Astrocyte of the cerebellum (primary cell): Measurements from ENCODE around the gene RHOT2.

Experiments
- DNase-seq: peaks from one replicate; pipeline ENCODE4 v3.0.0-alpha.2; 2011; ENCODE audit warnings: low read depth
- H3K4me3 ChIP-seq: 2 replicates; pipeline ENCODE4 v1.5.1; 2011; ENCODE audit warnings: mild to moderate bottlenecking, low read depth, low read length, moderate library complexity
- in situ Hi-C: cut with HindIII; loops from 2 replicates; pipeline ENCODE4 v1.10.0; 2017; ENCODE audit warnings: low sequenced_read_pairs
- TF ChIP-seq, protein P1 (sequence below): IDR thresholded peaks from 2 replicates; pipeline ENCODE4 v1.5.1; 2012; ENCODE audit warnings: low read length, low read depth, moderate library complexity, mild to moderate bottlenecking; ENCODE audit errors: missing control alignments

RHOT2 gene

DNA sequence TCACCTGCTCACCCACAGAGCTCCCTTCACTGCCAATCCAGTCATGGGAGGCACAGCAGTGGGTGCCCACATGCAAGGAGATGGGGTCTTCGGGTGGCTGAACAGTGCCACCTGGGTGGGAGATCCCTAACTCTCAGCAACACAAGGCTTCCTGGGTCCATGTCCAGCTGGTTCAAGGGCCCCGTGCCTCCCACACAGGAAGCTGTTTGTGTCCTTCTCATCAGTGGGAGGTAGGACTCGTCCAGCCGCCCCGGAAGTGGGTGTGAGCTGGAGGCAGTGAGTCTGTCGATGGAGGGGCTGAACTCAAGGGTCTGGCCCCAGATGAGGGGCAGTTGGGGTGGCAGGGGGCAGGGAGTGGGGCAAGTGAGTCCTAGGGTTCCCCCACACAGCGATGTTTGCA lies 36.1 kb downstream of the RHOT2 start:
- H3K4me3 ChIP-seq = no peak overlapping the region
- DNase-seq = no peak
- in situ Hi-C loops = no loop called here
- TF ChIP-seq, protein P1, sequence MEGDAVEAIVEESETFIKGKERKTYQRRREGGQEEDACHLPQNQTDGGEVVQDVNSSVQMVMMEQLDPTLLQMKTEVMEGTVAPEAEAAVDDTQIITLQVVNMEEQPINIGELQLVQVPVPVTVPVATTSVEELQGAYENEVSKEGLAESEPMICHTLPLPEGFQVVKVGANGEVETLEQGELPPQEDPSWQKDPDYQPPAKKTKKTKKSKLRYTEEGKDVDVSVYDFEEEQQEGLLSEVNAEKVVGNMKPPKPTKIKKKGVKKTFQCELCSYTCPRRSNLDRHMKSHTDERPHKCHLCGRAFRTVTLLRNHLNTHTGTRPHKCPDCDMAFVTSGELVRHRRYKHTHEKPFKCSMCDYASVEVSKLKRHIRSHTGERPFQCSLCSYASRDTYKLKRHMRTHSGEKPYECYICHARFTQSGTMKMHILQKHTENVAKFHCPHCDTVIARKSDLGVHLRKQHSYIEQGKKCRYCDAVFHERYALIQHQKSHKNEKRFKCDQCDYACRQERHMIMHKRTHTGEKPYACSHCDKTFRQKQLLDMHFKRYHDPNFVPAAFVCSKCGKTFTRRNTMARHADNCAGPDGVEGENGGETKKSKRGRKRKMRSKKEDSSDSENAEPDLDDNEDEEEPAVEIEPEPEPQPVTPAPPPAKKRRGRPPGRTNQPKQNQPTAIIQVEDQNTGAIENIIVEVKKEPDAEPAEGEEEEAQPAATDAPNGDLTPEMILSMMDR = no peak

DNA sequence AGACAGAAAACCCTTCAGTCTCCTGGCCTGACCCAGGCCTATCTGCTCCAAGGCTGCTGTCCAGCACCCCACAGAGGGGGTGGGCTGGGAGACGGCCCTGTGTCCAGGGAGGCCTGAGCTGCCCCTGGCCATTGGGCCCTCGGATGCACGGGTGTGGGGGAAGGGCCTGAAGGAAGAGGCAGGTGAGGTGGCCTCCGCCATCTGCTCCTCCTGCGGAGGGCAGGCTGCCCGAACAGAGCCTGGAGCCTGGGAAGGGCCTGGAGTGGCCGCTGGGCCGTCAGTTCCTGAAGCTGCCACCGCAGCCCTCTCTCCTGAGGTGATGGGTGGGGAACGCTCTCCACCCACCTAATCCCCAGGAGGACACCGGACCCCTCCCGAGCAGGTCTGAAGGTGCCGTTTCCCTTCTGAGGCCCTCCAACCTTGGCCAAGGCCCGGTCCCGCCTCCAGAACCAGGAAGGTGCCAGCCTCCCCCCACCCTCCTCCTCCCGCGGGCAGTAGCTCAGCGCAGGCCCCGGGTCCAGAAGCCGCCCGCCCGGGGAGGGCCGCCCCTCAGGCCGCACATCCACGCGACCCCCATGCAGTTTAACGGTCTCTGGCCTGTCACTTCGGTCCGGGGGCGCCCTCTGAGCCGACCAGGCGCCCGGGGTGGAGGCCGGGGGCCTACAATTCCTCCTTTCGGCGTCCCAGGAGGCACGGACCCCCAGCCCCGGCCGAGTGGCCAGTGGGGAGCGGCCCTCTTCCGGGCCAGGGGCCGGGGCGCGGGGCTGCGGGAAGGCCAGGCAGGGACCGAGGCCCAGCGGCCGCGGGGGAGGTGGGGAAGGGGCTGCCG lies 36.8 kb downstream of the RHOT2 start:
- in situ Hi-C loops = no loop called here
- no peak for DNase-seq
- TF ChIP-seq, protein P1 = no peak
- no peak overlapping the region for H3K4me3 ChIP-seq

GRCh38 chr16:705431-706188 lies 37.7 kb downstream of the RHOT2 start, which contains the start of gene FBXL16:
FBXL16 (minus strand) TSS chr16:705801; CDS start chr16:697405, 8,396 bp downstream.
- H3K4me3 ChIP-seq = no peak within 1 kb of the TSS
- no peak for DNase-seq
- TF ChIP-seq, protein P1 = no peak
- in situ Hi-C loops = no loop called here

GRCh38 chr16:706189-707061 lies 38.5 kb downstream of the RHOT2 start:
- in situ Hi-C loops = no loop called here
- DNase-seq = no peak
- TF ChIP-seq, protein P1 = no peak
- no peak overlapping the region for H3K4me3 ChIP-seq

DNA sequence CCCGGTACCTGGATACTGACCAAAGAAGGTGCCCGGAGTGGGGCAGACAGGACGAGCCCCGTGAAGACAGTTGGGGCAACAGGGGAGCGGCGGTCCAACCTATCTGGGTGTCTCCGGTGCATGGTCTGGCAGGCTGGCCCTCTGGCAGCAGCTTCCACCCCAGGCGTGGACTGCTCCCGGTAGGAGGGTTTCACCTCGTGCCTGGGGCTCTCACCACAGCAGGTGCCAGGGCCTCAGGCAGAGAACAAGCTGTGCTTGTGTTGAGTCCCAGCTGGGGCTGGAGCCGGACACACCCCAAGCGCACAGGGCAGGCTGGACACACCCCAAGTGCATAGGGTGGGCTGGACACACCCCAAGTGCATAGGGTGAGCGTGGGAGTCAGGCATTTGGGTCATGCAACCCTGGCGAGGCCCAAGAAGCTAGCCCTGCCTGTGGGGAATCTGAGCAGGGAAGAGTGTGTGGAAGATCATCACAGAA lies 39.2 kb downstream of the RHOT2 start:
- in situ Hi-C loops = no loop called here
- H3K4me3 ChIP-seq = no peak overlapping the region
- TF ChIP-seq, protein P1 = no peak
- DNase-seq = no peak

DNA sequence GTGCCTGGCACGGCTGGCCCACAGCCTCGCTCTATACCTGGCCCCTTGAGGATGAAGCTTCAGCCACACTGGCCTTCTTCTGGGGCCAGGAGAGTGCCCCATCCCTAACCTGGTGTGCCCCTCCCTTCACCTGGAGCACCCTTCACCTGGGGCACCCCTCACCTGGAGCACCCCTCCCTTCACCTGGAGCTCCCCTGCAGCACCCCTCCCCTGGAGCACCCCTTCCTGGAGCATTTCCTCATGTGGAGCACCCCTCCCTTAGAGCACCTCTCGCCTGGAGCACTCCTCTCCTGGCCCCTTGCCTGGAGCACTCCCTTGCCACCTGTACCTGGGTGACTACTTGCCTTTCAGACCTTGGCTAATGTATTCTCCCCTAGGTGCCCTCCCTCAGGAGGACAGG lies 40.1 kb downstream of the RHOT2 start:
- TF ChIP-seq, protein P1 = no peak
- H3K4me3 ChIP-seq = no peak overlapping the region
- DNase-seq = no peak
- in situ Hi-C loops = no loop called here
